GM21367 (cell line): Measurements from ENCODE around the gene PLPP6.
"Not testable (repeated sequence)": the region's sequence is repeated elsewhere in the genome, so short reads cannot be mapped to it uniquely, and the experiment has no call there.

Experiments
- ATAC-seq: cut with Tn5 transposase; IDR thresholded peaks from one replicate; pipeline ENCODE4 v1.9.1; 2021; ENCODE audit not compliant: unreplicated experiment

The PLPP6 gene

DNA sequence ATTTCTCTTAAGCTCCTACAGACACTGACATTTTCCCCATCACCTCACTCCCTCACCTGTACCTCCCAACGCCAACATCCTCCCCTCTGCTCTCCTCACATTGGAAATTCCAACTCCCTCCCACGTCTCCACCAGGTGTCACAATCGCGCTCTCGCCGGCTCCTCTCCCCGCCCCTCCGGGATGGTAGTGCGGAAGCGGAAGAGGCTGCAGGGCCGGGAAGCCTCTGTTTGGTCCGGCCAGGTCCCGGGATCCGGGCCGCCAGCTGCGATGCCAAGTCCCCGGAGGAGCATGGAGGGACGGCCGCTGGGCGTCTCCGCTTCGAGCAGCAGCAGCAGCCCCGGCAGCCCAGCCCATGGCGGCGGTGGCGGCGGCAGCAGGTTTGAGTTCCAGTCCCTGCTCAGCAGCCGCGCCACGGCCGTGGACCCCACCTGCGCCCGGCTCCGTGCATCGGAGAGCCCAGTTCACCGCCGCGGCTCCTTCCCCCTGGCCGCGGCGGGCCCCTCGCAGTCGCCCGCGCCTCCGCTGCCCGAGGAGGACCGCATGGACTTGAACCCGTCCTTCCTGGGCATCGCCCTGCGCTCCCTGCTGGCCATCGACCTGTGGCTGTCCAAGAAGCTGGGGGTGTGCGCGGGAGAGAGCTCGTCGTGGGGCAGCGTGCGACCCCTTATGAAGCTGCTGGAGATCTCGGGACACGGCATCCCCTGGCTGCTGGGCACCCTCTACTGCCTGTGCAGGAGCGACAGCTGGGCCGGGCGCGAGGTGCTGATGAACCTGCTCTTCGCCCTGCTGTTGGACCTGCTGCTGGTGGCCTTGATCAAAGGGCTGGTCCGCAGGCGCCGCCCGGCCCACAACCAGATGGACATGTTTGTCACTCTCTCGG lies at the start of gene PLPP6:
Gene PLPP6, plus strand, starts transcription at position 187 of the 881 bp plus-strand sequence. Its CDS starts 82 bp downstream, at position 269.
- ATAC-seq: peak; percentile 89

- no peak for ATAC-seq
Observed at GRCh38 chr9:4614627-4615026, 47.5 kb upstream of the PLPP6 start.

GRCh38 chr9:4615251-4615650 lies 46.8 kb upstream of the PLPP6 start:
- no peak for ATAC-seq

- no peak for ATAC-seq
Observed at GRCh38 chr9:4615778-4616177, 46.3 kb upstream of the PLPP6 start.

DNA sequence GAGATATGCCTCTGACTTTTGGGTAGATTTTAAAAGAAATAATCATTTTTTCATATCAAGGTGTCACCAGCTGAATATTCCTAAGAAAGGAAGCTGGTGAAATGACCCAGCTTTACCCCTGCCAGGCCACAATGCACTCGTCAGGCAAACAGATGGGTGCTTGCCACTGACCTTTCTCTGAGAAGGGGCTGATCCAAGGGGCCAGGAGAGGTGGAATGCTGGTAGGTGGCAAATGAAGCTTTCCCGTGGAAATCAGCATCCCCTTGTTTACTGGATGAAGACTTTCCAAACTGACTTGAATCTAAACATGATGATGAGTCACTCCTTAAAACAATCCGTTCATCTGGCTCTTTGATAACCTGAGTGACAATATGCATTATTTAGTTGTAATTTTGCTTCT lies 44.3 kb upstream of the PLPP6 start:
- ATAC-seq: no peak

DNA sequence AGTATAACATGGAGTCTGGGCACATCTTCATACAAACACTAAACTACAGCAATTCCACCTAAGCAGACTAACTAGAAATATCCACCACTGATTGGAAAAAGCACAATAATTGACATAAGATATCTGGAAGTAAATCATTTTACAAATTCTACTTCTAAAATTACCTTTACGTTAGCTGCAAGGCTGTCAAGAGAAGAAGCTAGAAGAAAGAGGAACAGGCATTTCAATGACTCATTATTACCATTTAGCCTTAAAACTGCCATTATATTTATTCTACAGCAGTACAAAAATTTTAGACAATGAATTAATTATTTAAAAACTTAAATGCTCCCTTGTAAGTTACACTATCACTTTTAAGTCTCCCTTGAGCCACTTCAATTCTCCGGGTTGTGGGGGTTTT lies 43.4 kb upstream of the PLPP6 start:
- no peak for ATAC-seq

- ATAC-seq: no peak
Observed at GRCh38 chr9:4620057-4620765, 41.9 kb upstream of the PLPP6 start.

DNA sequence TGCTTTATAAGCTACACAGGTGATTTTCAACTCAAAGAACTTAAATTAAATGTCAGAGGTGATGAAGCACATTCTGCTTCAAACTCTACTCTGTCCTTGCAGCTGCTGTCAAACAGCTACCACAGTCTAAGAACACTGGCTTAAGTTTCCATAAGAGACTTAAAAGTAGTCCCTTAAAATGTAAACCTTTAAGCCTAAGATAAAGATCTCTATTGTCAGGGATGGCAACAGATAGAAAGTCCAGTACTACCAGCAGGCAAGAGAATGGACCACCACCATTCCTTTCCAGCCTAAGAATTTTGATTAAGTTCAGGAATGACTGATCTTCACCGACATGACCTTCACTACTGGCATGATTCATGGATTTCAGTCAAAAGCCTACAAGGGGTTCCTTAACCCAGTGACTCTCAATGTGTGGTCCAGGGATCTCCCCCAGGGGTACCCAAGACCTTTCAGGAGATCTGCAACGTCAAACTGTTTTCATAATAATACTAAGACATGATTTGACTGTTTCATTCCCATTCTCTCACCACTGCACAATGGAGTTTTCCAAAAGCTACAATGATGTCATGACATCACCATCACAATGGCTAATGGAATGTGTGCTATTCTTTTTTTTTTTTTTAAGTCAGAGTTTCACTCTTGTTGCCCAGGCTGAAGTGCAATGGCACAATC lies 41.1 kb upstream of the PLPP6 start:
- ATAC-seq: no peak

DNA sequence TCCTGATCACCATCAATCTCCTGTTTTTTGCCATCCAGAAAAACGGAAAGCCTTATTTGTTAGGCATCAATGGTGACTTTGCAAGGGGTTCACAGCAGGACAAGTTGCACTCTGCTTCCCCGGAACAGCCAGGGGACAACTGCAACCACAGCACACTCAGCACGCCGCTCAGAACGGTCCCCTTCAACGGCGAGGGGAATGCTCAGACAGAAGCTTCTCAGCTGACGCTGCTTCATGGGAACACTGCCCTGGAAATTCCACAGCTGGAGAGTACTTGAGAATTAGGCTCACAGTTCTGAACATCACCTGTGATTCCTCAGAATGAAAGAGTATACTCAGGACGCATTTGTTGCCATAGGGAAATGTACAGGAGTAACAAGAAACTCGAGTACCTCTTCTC lies 40.1 kb upstream of the PLPP6 start:
- no peak for ATAC-seq

GRCh38 chr9:4630836-4631235 lies 31.3 kb upstream of the PLPP6 start:
- ATAC-seq: no peak

- ATAC-seq: no peak
Observed at GRCh38 chr9:4638968-4639367, 23.1 kb upstream of the PLPP6 start.

GRCh38 chr9:4639420-4639819 lies 22.7 kb upstream of the PLPP6 start:
- no peak for ATAC-seq

DNA sequence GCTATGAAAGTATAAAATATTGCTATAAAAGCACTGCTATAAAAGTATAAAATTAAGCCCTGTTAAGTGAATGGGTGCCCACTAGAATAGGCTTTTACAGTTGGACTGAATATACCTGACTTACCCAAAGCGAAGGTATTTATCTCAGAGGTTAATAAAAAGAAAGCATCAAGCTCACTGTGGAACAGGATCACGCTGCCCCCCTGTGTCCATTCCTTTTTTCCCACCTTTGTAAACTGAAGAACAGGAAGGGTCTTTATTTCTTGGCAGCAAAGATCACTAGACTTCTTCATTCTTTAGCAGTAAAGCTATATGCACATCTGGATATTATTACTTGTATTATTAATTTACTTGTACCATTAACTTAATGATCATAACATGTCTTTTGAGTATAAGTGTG lies 22.1 kb upstream of the PLPP6 start:
- ATAC-seq: no peak

DNA sequence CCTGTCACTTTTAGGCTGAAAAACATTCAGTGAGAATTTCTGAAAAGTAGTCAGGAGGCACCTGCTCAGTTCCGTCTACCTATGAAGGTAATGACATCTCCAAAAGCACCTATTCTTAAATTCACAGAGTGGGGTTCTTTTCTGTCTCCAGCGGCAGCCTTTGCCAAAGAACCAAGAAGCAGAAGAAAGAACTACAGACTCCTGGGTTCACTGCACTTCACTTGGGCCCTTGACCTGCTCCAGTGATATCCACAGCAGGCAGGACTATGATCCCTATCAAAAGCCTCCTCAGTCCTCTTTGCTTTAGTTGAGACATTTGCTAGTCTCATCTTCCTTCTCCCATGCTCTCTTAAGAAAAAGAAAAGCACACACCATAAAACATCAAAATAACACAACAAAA lies 19.7 kb upstream of the PLPP6 start:
- no peak for ATAC-seq

- ATAC-seq: no peak
Observed at GRCh38 chr9:4654084-4654483, 8.0 kb upstream of the PLPP6 start.

DNA sequence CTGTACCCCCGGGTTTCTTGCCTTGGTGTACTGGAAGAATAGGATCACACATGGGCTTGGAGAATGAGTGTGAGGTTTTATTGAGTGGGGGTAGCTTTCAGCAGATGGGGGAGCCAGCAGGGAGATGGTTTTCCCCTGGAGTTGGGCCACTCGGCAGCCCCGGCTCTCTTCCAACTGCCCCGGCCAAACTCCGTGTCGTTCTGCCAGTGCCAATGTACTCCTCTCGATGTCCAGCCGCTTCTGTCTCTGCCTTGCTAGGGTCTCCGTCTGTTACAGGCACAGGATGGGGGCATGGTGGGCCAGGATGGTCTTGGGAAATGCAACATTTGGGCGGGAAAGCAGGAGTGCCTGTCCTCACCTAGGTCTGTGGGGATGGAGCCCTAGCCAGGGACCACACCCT lies 7.6 kb upstream of the PLPP6 start:
- ATAC-seq: no peak

DNA sequence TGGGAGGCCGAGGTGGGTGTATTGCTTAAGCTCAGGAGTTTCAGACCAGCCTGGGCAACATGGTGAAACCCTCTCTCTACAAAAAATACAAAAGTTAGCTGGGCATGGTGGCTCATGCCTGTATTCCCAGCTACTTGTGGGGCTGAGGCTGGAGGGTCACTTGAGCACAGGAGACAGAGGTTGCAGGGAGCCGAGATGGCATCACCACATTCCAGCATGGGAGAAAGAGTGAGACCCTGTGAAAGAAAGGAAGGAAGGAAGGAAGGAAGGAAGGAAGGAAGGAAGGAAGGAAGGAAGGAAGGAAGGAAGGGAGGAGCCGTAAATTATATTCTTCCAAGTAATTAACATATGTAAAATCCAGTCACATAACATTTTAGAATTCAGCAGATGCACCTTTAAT lies 5.9 kb upstream of the PLPP6 start:
- ATAC-seq: not testable (repeated sequence)

- ATAC-seq: no peak
Observed at GRCh38 chr9:4656621-4657020, 5.5 kb upstream of the PLPP6 start.

DNA sequence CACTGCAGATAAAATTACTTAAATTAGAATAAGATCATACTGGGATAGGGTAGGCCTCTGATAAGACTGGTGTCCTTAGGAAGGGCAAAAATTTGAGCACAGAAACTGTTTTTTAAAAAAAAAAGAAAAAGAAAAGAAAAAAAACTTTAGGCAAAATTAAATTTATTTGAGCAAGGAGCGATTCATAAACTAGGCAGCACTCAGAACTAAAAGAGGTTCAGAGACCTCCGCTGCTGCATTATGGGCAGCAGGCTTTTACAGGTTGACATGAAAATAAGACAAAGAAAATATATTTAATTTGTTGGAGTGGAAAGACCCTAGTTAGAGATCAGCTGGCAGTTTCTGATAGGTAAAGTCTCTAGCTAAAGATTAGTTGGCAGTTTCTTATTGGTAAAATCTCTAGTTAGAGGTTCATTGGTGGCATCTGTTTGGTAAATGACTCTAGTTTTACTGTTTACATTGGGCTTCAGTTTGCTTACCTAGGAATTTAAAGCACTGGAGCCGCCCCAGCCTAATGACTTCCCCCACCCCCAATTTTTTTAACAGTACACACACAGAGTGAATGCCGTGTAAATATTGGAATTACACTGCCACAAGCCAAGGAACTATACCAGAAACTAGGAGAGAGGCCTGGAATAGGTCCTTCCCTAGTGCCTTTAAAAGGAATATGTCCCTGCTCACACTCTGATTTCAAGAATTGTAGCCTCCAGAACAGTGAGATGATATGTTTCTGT lies 4.5 kb upstream of the PLPP6 start:
- no peak for ATAC-seq

DNA sequence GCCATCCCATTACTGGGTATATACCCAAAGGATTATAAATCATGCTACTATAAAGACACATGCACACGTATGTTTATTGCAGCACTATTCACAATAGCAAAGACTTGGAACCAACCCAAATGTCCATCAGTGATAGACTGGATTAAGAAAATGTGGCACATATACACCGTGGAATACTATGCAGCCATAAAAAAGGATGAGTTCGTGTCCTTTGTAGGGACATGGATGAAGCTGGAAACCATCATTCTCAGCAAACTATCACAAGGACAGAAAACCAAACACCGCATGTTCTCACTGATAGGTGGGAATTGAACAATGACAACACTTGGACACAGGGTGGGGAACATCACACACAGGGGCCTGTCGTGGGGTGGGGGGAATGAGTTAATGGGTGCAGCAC lies 1.4 kb upstream of the PLPP6 start:
- not testable (repeated sequence) for ATAC-seq

- ATAC-seq: no peak
Observed at GRCh38 chr9:4661165-4661564, 929 bp upstream of the PLPP6 start.
